HEK293 (cell line): Measurements from ENCODE around the gene ZFP1.
A peak's percentile ranks its signal among the peaks of the same experiment; 100 is the strongest.

Experiments used
- CTCF ChIA-PET: fragments of 350-600 bp; formaldehyde crosslinking; extraction: SDS; loops from one replicate; lab custom pipeline; 2021; ENCODE audit warnings: antibody characterized with exemption; lab: Yijun Ruan, JAX
- POLR2A ChIA-PET: fragments of 300-600 bp; formaldehyde crosslinking; extraction: SDS; loops from one replicate; lab custom pipeline; 2020; ENCODE audit warnings: antibody characterized with exemption, inconsistent platforms; lab: Yijun Ruan, JAX
- H3K27ac ChIP-seq: fragments of 200-500 bp; sonication (Bioruptor generic); 2 replicates; pipeline ENCODE4 v1.5.1; 2014; ENCODE audit warnings: low read depth, low read length, control low read depth, inconsistent platforms; ENCODE audit errors: extremely low read depth
- H3K36me3 ChIP-seq, 2 experiments: fragments of 200-500 bp in 1 of 2; sonication (Bioruptor generic) in 1 of 2; 1 replicate in 1 of 2; 2 replicates in 1 of 2; pipeline ENCODE4 v1.5.1; 2014 to 2017; ENCODE audit warnings: inconsistent platforms in 2 of 2, low read length in 2 of 2; ENCODE audit not compliant: control insufficient read depth in 2 of 2, insufficient read depth in 1 of 2
- H3K4me1 ChIP-seq: fragments of 200-500 bp; sonication (Bioruptor generic); 2 replicates; pipeline ENCODE4 v1.5.1; 2014; ENCODE audit warnings: mild to moderate bottlenecking, low read length, inconsistent platforms; ENCODE audit not compliant: control insufficient read depth, insufficient read depth
- H3K4me3 ChIP-seq: 2 replicates; pipeline ENCODE4 v1.5.1; 2011; ENCODE audit warnings: low read depth, mild to moderate bottlenecking, control low read depth, low read length, moderate library complexity
- H3K9me3 ChIP-seq: fragments of 200-500 bp; sonication (Bioruptor generic); 2 replicates; pipeline ENCODE4 v1.5.1; 2014; ENCODE audit warnings: low read depth, low read length, inconsistent platforms; ENCODE audit not compliant: control insufficient read depth, insufficient read depth
- GLIS2 ChIP-seq: fragments of 450-650 bp; formaldehyde crosslinking; IDR thresholded peaks from 2 replicates; pipeline ENCODE4 v1.5.1; 2016; ENCODE audit warnings: missing biosample characterization, missing genetic modification characterization
- KLF7 ChIP-seq: fragments of 450-650 bp; formaldehyde crosslinking; IDR thresholded peaks from 2 replicates; pipeline ENCODE4 v1.5.1; 2016; ENCODE audit warnings: missing biosample characterization, missing genetic modification characterization, borderline replicate concordance
- PRDM10 ChIP-seq: fragments of 450-650 bp; formaldehyde crosslinking; IDR thresholded peaks from 2 replicates; pipeline ENCODE4 v1.5.1; 2016; ENCODE audit warnings: missing biosample characterization, missing genetic modification characterization
- PRDM2 ChIP-seq: fragments of 450-650 bp; formaldehyde crosslinking; IDR thresholded peaks from 2 replicates; pipeline ENCODE4 v1.5.1; 2016; ENCODE audit warnings: missing biosample characterization, missing genetic modification characterization, borderline replicate concordance
- PRDM4 ChIP-seq: fragments of 450-650 bp; formaldehyde crosslinking; IDR thresholded peaks from 2 replicates; pipeline ENCODE4 v1.5.1; 2017; ENCODE audit warnings: missing biosample characterization, missing genetic modification characterization
- SCRT2 ChIP-seq: fragments of 450-650 bp; formaldehyde crosslinking; IDR thresholded peaks from 2 replicates; pipeline ENCODE4 v1.5.1; 2016; ENCODE audit warnings: missing biosample characterization, missing genetic modification characterization
- SETDB1 ChIP-seq: IDR thresholded peaks from one replicate; pipeline ENCODE4 v1.6.1; 2017; ENCODE audit warnings: mild to moderate bottlenecking, low read length, moderate library complexity, mixed read lengths; ENCODE audit not compliant: insufficient read length
- TCF7L2 ChIP-seq: IDR thresholded peaks from 2 replicates; pipeline ENCODE4 v1.6.1; 2011; ENCODE audit warnings: low read depth, mild to moderate bottlenecking, inconsistent platforms, low read length, moderate library complexity, borderline replicate concordance
- ZBTB20 ChIP-seq: fragments of 450-650 bp; formaldehyde crosslinking; IDR thresholded peaks from 2 replicates; pipeline ENCODE4 v1.5.1; 2016; ENCODE audit warnings: missing biosample characterization, missing genetic modification characterization
- ZFHX2 ChIP-seq: fragments of 450-650 bp; formaldehyde crosslinking; conservative IDR thresholded peaks from 2 replicates; pipeline ENCODE4 v1.5.1; 2016; ENCODE audit warnings: missing biosample characterization, missing genetic modification characterization
- ZFP37 ChIP-seq: fragments of 450-650 bp; formaldehyde crosslinking; IDR thresholded peaks from 2 replicates; pipeline ENCODE4 v1.5.1; 2016; ENCODE audit warnings: missing biosample characterization, missing genetic modification characterization
- ZNF2 ChIP-seq: fragments of 450-650 bp; formaldehyde crosslinking; IDR thresholded peaks from 2 replicates; pipeline ENCODE4 v1.5.1; 2016; ENCODE audit warnings: missing biosample characterization, missing genetic modification characterization
- ZNF248 ChIP-seq: fragments of 450-650 bp; formaldehyde crosslinking; IDR thresholded peaks from 2 replicates; pipeline ENCODE4 v1.5.1; 2017; ENCODE audit warnings: missing biosample characterization, missing genetic modification characterization
- ZNF433 ChIP-seq: fragments of 450-650 bp; formaldehyde crosslinking; IDR thresholded peaks from 2 replicates; pipeline ENCODE4 v1.5.1; 2016; ENCODE audit warnings: missing biosample characterization, missing genetic modification characterization, low read depth
- ZNF561 ChIP-seq: fragments of 450-650 bp; IDR thresholded peaks from 2 replicates; pipeline ENCODE4 v1.5.1; 2018; ENCODE audit warnings: missing biosample characterization, missing genetic modification characterization, borderline replicate concordance
- ZNF654 ChIP-seq: fragments of 450-650 bp; formaldehyde crosslinking; IDR thresholded peaks from 2 replicates; pipeline ENCODE4 v1.5.1; 2016; ENCODE audit warnings: low read depth, missing biosample characterization, missing genetic modification characterization
- ZNF658 ChIP-seq: fragments of 450-650 bp; formaldehyde crosslinking; IDR thresholded peaks from 2 replicates; pipeline ENCODE4; 2016; ENCODE audit warnings: missing biosample characterization, missing genetic modification characterization
- ZNF660 ChIP-seq: fragments of 450-650 bp; IDR thresholded peaks from 2 replicates; pipeline ENCODE4 v1.5.1; 2018; ENCODE audit warnings: missing biosample characterization, mild to moderate bottlenecking, missing genetic modification characterization
- ZNF677 ChIP-seq: fragments of 450-650 bp; IDR thresholded peaks from 2 replicates; pipeline ENCODE4 v1.5.0; 2018; ENCODE audit warnings: missing biosample characterization, mild to moderate bottlenecking, missing genetic modification characterization, moderate library complexity
- ZNF701 ChIP-seq: fragments of 450-650 bp; formaldehyde crosslinking; IDR thresholded peaks from 2 replicates; pipeline ENCODE4 v1.5.1; 2016; ENCODE audit warnings: missing biosample characterization, missing genetic modification characterization

ZFP1 gene

GRCh38 chr16:75107505-75107904, 40.8 kb upstream of the ZFP1 start:
- no peak overlapping the region for H3K27ac ChIP-seq
- no peaks in the 10 kb centered on the region for H3K9me3 ChIP-seq
- no peak overlapping the region for H3K4me3 ChIP-seq
- TF ChIP-seq ZNF654 (tag by site-specific recombination) (no peak), ZBTB20 (no peak), ZNF660 (tag by site-specific recombination) (no peak), ZFP37 (tag by site-specific recombination) (no peak), PRDM2 (no peak), ZNF701 (tag by site-specific recombination) (no peak), ZNF433 (tag by site-specific recombination) (no peak), ZNF658 (no peak), ZNF677 (tag by site-specific recombination) (no peak), PRDM4 (tag by site-specific recombination) (no peak), ZNF2 (tag by site-specific recombination) (no peak), ZNF248 (tag by site-specific recombination) (no peak), GLIS2 (tag by site-specific recombination) (no peak), KLF7 (no peak), SETDB1 (no peak), TCF7L2 (no peak)
- no peaks in the 10 kb centered on the region; the same call in 1 of the 2 replicates for H3K4me1 ChIP-seq
- H3K36me3 ChIP-seq = no peaks in the 10 kb centered on the region
- ChIA-PET CTCF (interaction anchor here (0.6 to 4.3 kb wide), 3 partner anchors 10 to 297 kb away, joined by 3 to 23 read pairs (median 3); no protein-coding TSS in a partner anchor), POLR2A (interaction anchor here (0.5 to 1.5 kb wide), 2 partner anchors 43 to 122 kb away, joined by 3 to 5 read pairs; partner anchors contain the start of gene WDR59)

GRCh38 chr16:75108792-75109731, 39.3 kb upstream of the ZFP1 start:
- ChIA-PET CTCF (interaction anchor here (0.6 to 4.3 kb wide), 4 partner anchors 11 to 954 kb away, joined by 3 to 23 read pairs (median 4); partner anchors contain the start of gene ZNRF1), POLR2A (interaction anchor here (1.5 kb wide), 1 partner anchor 124 kb away, joined by 5 read pairs; the partner anchor contains the start of gene WDR59)
- Histone ChIP-seq H3K4me1 (no peaks in the 10 kb centered on the region; the same call in 1 of the 2 replicates), H3K9me3 (no peaks in the 10 kb centered on the region), H3K27ac (no peak overlapping the region), H3K4me3 (no peak overlapping the region), H3K36me3 (no peaks in the 10 kb centered on the region)
- TF ChIP-seq ZNF561 = no peak
- 0 out of 2 replicates have a peak, but pooled peaks have one; percentile 16 for TF ChIP-seq SCRT2
- peak; percentile 66; the same call in 1 of the 2 replicates for TF ChIP-seq ZFHX2 (tag by site-specific recombination)
- TF ChIP-seq ZBTB20 = peak; percentile 71
- peak; percentile 55 for TF ChIP-seq PRDM10 (tag by site-specific recombination)
